H9 (cell line): ENCODE data around the gene YPEL1. TPM values are rescaled to one million over a fixed set of nuclear protein-coding genes. Genes with fewer than 3 reads are reported as not detected.

Source experiments
- DNase-seq: peaks from one replicate; pipeline ENCODE4 v3.0.0-alpha.2; 2017
- H2AFZ ChIP-seq: one replicate; pipeline ENCODE4 v1.6.1; 2013; ENCODE audit warnings: mild to moderate bottlenecking, low read length, control low read depth, moderate library complexity
- H2AK5ac ChIP-seq: 2 replicates; pipeline ENCODE4 v1.6.1; 2013; ENCODE audit warnings: low read length, control low read depth, mixed read lengths; ENCODE audit not compliant: insufficient read length
- H2BK120ac ChIP-seq: one replicate; pipeline ENCODE4 v1.6.1; 2013; ENCODE audit warnings: low read depth, mild to moderate bottlenecking, low read length, control low read depth, inconsistent platforms; ENCODE audit not compliant: poor library complexity, severe bottlenecking
- H2BK12ac ChIP-seq: 2 replicates; pipeline ENCODE4 v1.6.1; 2013; ENCODE audit warnings: low read length, control low read depth, mixed read lengths, low read depth; ENCODE audit not compliant: insufficient read length
- H2BK15ac ChIP-seq: 2 replicates; pipeline ENCODE4 v1.6.1; 2013; ENCODE audit warnings: low read depth, low read length, control low read depth
- H2BK20ac ChIP-seq: one replicate; pipeline ENCODE4 v1.6.1; 2013; ENCODE audit warnings: low read depth, mild to moderate bottlenecking, low read length, control low read depth, inconsistent platforms; ENCODE audit not compliant: poor library complexity, severe bottlenecking
- H2BK5ac ChIP-seq: 2 replicates; pipeline ENCODE4 v1.6.1; 2013; ENCODE audit warnings: low read length, control low read depth, mixed read lengths; ENCODE audit not compliant: insufficient read length
- H3K14ac ChIP-seq: 2 replicates; pipeline ENCODE4 v1.6.1; 2013; ENCODE audit warnings: low read length, control low read depth; ENCODE audit not compliant: insufficient read depth
- H3K18ac ChIP-seq: 2 replicates; pipeline ENCODE4 v1.6.1; 2013; ENCODE audit warnings: low read depth, mild to moderate bottlenecking, mixed read lengths, low read length, control low read depth; ENCODE audit not compliant: insufficient read length
- H3K23ac ChIP-seq: 2 replicates; pipeline ENCODE4 v1.6.1; 2013; ENCODE audit warnings: low read length, control low read depth, mixed read lengths, low read depth; ENCODE audit not compliant: insufficient read length
- H3K23me2 ChIP-seq: 2 replicates; pipeline ENCODE4 v1.6.1; 2013; ENCODE audit warnings: low read depth, mild to moderate bottlenecking, mixed read lengths, low read length, control low read depth; ENCODE audit not compliant: insufficient read length, poor library complexity, severe bottlenecking
- H3K27ac ChIP-seq: 2 replicates; pipeline ENCODE4 v1.5.1; 2013; ENCODE audit warnings: low read length, control low read depth, mixed read lengths, low read depth; ENCODE audit not compliant: insufficient read length
- H3K27me3 ChIP-seq: 2 replicates; pipeline ENCODE4 v1.6.1; 2013; ENCODE audit warnings: low read length, control low read depth, inconsistent platforms; ENCODE audit not compliant: insufficient read depth
- H3K4ac ChIP-seq: 2 replicates; pipeline ENCODE4 v1.6.1; 2013; ENCODE audit warnings: low read depth, mild to moderate bottlenecking, control low read depth, inconsistent platforms, low read length, moderate library complexity
- H3K4me1 ChIP-seq: 2 replicates; pipeline ENCODE4 v1.6.1; 2013; ENCODE audit warnings: low read length, control low read depth, inconsistent platforms; ENCODE audit not compliant: insufficient read depth
- H3K4me2 ChIP-seq: 2 replicates; pipeline ENCODE4 v1.6.1; 2013; ENCODE audit warnings: low read length, control low read depth, mixed read lengths; ENCODE audit not compliant: insufficient read length, insufficient read depth
- H3K56ac ChIP-seq: 2 replicates; pipeline ENCODE4 v1.6.1; 2013; ENCODE audit warnings: low read depth, mild to moderate bottlenecking, mixed read lengths, low read length, control low read depth; ENCODE audit not compliant: insufficient read length
- H3K79me1 ChIP-seq: 2 replicates; pipeline ENCODE4 v1.6.1; 2013; ENCODE audit warnings: low read depth, mild to moderate bottlenecking, moderate library complexity, low read length, control low read depth, inconsistent platforms; ENCODE audit not compliant: insufficient read depth, poor library complexity, severe bottlenecking
- H3K79me2 ChIP-seq: 2 replicates; pipeline ENCODE4 v1.6.1; 2013; ENCODE audit warnings: low read length, control low read depth, inconsistent platforms; ENCODE audit not compliant: insufficient read depth
- H3K9ac ChIP-seq: 2 replicates; pipeline ENCODE4 v1.6.1; 2013; ENCODE audit warnings: low read length, control low read depth, mixed read lengths; ENCODE audit not compliant: insufficient read length; ENCODE audit errors: extremely low read depth
- H3K9me3 ChIP-seq: one replicate; pipeline ENCODE4 v1.6.1; 2013; ENCODE audit warnings: low read depth, low read length, inconsistent platforms; ENCODE audit not compliant: control insufficient read depth
- H3T11ph ChIP-seq: one replicate; pipeline ENCODE4 v1.6.1; 2013; ENCODE audit warnings: mild to moderate bottlenecking, low read length, control low read depth, inconsistent platforms
- H4K20me1 ChIP-seq: one replicate; pipeline ENCODE4 v1.6.1; 2013; ENCODE audit not compliant: control insufficient read depth, insufficient read length, insufficient read depth
- H4K5ac ChIP-seq: 2 replicates; pipeline ENCODE4 v1.6.1; 2013; ENCODE audit warnings: low read depth, mild to moderate bottlenecking, mixed read lengths, low read length, control low read depth; ENCODE audit not compliant: insufficient read length
- H4K8ac ChIP-seq: replicated peaks from 2 replicates; pipeline ENCODE4 v1.6.1; 2013; ENCODE audit warnings: low read length, control low read depth, mixed read lengths, low read depth; ENCODE audit not compliant: insufficient read length
- H4K91ac ChIP-seq: 2 replicates; pipeline ENCODE4 v1.6.1; 2013; ENCODE audit warnings: low read depth, mild to moderate bottlenecking, moderate library complexity, mixed read lengths, low read length, control low read depth; ENCODE audit not compliant: insufficient read length
- H3K27ac Mint-ChIP-seq, 3 experiments: 2 replicates in 2 of 3; 3 replicates in 1 of 3; pipeline ENCODE4 v1.8.0; 2020 to 2021; ENCODE audit warnings: mixed read lengths in 3 of 3, mild to moderate bottlenecking in 1 of 3, moderate library complexity in 1 of 3
- H3K27me3 Mint-ChIP-seq: 2 replicates; pipeline ENCODE4 v1.8.0; 2021; ENCODE audit warnings: low read depth, mild to moderate bottlenecking, moderate library complexity, mixed read lengths
- H3K36me3 Mint-ChIP-seq, 3 experiments: 2 replicates in 2 of 3; 3 replicates in 1 of 3; pipeline ENCODE4 v1.8.0; 2020 to 2021; ENCODE audit warnings: low read depth in 3 of 3, mixed read lengths in 3 of 3; ENCODE audit not compliant: insufficient read depth in 1 of 3
- H3K4me1 Mint-ChIP-seq, 2 experiments: 2 replicates each; pipeline ENCODE4 v1.8.0; 2020; ENCODE audit warnings: mixed read lengths in 2 of 2
- H3K4me3 Mint-ChIP-seq, 2 experiments: 2 replicates in 1 of 2; 3 replicates in 1 of 2; pipeline ENCODE4 v1.8.0; 2020 to 2021; ENCODE audit warnings: mild to moderate bottlenecking in 2 of 2, mixed read lengths in 2 of 2, moderate library complexity in 1 of 2
- H3K9me3 Mint-ChIP-seq, 2 experiments: 2 replicates in 1 of 2; 3 replicates in 1 of 2; pipeline ENCODE4 v1.8.0; 2020; ENCODE audit warnings: mild to moderate bottlenecking in 2 of 2, mixed read lengths in 2 of 2, moderate library complexity in 1 of 2
- WGBS: extraction: QIAGEN DNeasy Blood & Tissue Kit; methylation state at CpG from one replicate; pipeline ENCODE4 v1.1.7; 2013; ENCODE audit warnings: missing lambda C conversion rate, low lambda C conversion rate, mixed read lengths; ENCODE audit not compliant: insufficient read length; ENCODE audit errors: extremely low coverage; 5-methylcytosine and 5-hydroxymethylcytosine counted together
- total RNA-seq: library from RNA; stranded (reverse); gene quantifications from 2 replicates; pipeline ENCODE4 v1.2.1, GENCODE V29; 2021
- TF ChIP-seq, protein P1 (sequence below): fragments of 200-600 bp; sonication (generic); conservative IDR thresholded peaks from 3 replicates; pipeline ENCODE4 v1.8.0; 2021; ENCODE audit warnings: antibody characterized with exemption, mild to moderate bottlenecking

The YPEL1 gene
- total RNA-seq, 1 experiment from 2014 or later, result 5.4 TPM

DNA sequence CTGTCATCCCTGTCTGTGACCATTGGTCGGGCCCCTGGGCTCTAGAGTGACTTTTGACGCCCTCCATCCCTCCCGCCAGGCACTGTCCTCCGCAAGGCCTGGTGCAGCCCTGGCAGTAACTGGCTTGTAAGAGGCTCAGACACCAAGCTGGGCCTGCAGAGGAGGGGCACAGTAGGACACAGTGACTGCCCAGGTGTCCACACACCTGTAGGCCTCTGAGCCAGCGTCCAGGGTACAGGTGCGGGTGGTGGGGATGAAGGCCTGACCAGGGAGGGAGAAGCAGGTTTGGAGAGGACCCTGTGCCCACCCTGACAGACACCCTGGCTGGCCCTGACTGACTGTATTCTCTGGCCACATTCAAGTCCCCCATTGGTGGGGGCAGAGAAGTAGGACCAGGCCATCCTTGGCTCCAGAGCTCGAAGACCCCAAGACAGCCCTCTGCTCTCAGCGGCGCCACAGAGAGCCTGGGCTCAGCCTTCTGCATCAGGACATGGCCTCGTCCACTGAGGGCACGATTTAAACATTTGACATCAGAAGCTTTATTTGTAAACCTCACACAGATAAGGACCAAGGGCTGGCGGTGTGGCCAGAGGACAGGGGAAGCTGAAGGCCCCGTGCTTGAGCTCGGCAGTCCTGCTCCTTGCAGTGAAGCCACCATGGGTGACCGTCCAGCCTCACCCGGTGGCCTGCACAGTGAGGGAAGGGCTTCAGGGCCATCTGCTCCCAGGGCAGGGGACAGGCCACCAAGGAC, 38.4 kb downstream of the YPEL1 start:
- H3K4me2 ChIP-seq, result no peak overlapping the region
- H2AFZ ChIP-seq, result no peak overlapping the region
- no peak overlapping the region for H2BK20ac ChIP-seq
- Mint-ChIP-seq H3K36me3 (peaks cover 18 to 56% (median 47%) of the 10 kb centered on the region in 3 experiments), H3K9me3 (no peaks in the 10 kb centered on the region), H3K27ac (no peak overlapping the region), H3K4me3 (no peak overlapping the region), H3K27me3 (no peaks in the 10 kb centered on the region), H3K4me1 (0 out of 4 replicates have a peak, but pooled peaks cover 0 to 2% of the 10 kb centered on the region in 2 experiments)
- H3T11ph ChIP-seq, result no peak overlapping the region
- H3K27ac ChIP-seq, result no peak overlapping the region
- H2BK15ac ChIP-seq, result no peak overlapping the region
- H4K91ac ChIP-seq, result no peak overlapping the region
- H3K56ac ChIP-seq, result no peak overlapping the region
- H3K27me3 ChIP-seq, result no peaks in the 10 kb centered on the region
- H3K9ac ChIP-seq, result no peak overlapping the region
- H4K20me1 ChIP-seq, result no peaks in the 10 kb centered on the region
- H2BK5ac ChIP-seq, result no peak overlapping the region
- H3K14ac ChIP-seq, result no peak overlapping the region
- no peaks in the 10 kb centered on the region for H3K79me2 ChIP-seq
- no peak for DNase-seq
- WGBS, result no CpG with 5 or more reads among the region's 16 CpGs
- H3K4me1 ChIP-seq, result no peaks in the 10 kb centered on the region
- no peak overlapping the region for H4K8ac ChIP-seq
- H3K9me3 ChIP-seq, result no peaks in the 10 kb centered on the region
- no peak overlapping the region for H3K23ac ChIP-seq
- H3K23me2 ChIP-seq, result no peaks in the 10 kb centered on the region
- TF ChIP-seq, protein P1, sequence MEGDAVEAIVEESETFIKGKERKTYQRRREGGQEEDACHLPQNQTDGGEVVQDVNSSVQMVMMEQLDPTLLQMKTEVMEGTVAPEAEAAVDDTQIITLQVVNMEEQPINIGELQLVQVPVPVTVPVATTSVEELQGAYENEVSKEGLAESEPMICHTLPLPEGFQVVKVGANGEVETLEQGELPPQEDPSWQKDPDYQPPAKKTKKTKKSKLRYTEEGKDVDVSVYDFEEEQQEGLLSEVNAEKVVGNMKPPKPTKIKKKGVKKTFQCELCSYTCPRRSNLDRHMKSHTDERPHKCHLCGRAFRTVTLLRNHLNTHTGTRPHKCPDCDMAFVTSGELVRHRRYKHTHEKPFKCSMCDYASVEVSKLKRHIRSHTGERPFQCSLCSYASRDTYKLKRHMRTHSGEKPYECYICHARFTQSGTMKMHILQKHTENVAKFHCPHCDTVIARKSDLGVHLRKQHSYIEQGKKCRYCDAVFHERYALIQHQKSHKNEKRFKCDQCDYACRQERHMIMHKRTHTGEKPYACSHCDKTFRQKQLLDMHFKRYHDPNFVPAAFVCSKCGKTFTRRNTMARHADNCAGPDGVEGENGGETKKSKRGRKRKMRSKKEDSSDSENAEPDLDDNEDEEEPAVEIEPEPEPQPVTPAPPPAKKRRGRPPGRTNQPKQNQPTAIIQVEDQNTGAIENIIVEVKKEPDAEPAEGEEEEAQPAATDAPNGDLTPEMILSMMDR, result no peak
- H2BK12ac ChIP-seq, result no peak overlapping the region
- H3K18ac ChIP-seq, result no peak overlapping the region
- no peak overlapping the region for H2AK5ac ChIP-seq
- H4K5ac ChIP-seq, result no peak overlapping the region
- no peaks in the 10 kb centered on the region for H3K79me1 ChIP-seq
- no peak overlapping the region for H3K4ac ChIP-seq
- H2BK120ac ChIP-seq, result no peak overlapping the region
